Measurements from ENCODE around the gene FBXL5.

FBXL5 gene

GRCh38 chr4:15689540-15689939 is 34.4 kb upstream of the FBXL5 start:
- Histone ChIP-seq H3K36me3 (ENCODE audit: insufficient read depth, low read length) (peaks cover 17% of the 10 kb centered on the region), H3K9ac (ENCODE audit: low read length) (no peak overlapping the region), H3K27me3 (ENCODE audit: control insufficient read depth in 1 of 2, insufficient read depth in 2 of 2, low read length in 2 of 2) (no peaks in the 10 kb centered on the region), H3K27ac (ENCODE audit: low read depth, low read length) (no peak overlapping the region), H3K9me3 (ENCODE audit: low read length) (no peaks in the 10 kb centered on the region), H3K4me3 (ENCODE audit: low read depth in 1 of 2, low read length in 2 of 2) (no peak overlapping the region), H3K4me1 (ENCODE audit: insufficient read depth, low read length) (no peaks in the 10 kb centered on the region)

GRCh38 chr4:15688051-15688450 is 32.9 kb upstream of the FBXL5 start:
- no peak overlapping the region for H3K9ac ChIP-seq (ENCODE audit: low read length)
- no peak overlapping the region for H3K27ac ChIP-seq (ENCODE audit: low read depth, low read length)
- no peaks in the 10 kb centered on the region for H3K27me3 ChIP-seq (ENCODE audit: control insufficient read depth in 1 of 2, insufficient read depth in 2 of 2, low read length in 2 of 2)

GRCh38 chr4:15684498-15684897 is 29.3 kb upstream of the FBXL5 start:
- no peak overlapping the region for H3K27ac ChIP-seq (ENCODE audit: low read depth, low read length)
- H3K4me3 ChIP-seq (ENCODE audit: low read depth in 1 of 2, low read length in 2 of 2), result no peak overlapping the region
- no peaks in the 10 kb centered on the region for H3K27me3 ChIP-seq (ENCODE audit: control insufficient read depth in 1 of 2, insufficient read depth in 2 of 2, low read length in 2 of 2)
- H3K9ac ChIP-seq (ENCODE audit: low read length), result no peak overlapping the region
- peaks cover 7% of the 10 kb centered on the region for H3K4me1 ChIP-seq (ENCODE audit: insufficient read depth, low read length)
- H3K36me3 ChIP-seq (ENCODE audit: insufficient read depth, low read length), result peaks cover 17% of the 10 kb centered on the region
- no peaks in the 10 kb centered on the region for H3K9me3 ChIP-seq (ENCODE audit: low read length)

More at GRCh38 chr4:15688051-15688450, 32.9 kb upstream of the FBXL5 start:
- H3K4me1 ChIP-seq (ENCODE audit: insufficient read depth, low read length), result no peaks in the 10 kb centered on the region
- no peak overlapping the region for H3K4me3 ChIP-seq (ENCODE audit: low read depth in 1 of 2, low read length in 2 of 2)
- peaks cover 17% of the 10 kb centered on the region for H3K36me3 ChIP-seq (ENCODE audit: insufficient read depth, low read length)
- H3K9me3 ChIP-seq (ENCODE audit: low read length), result no peaks in the 10 kb centered on the region

- Histone ChIP-seq H3K36me3 (ENCODE audit: insufficient read depth, low read length) (peaks cover 17% of the 10 kb centered on the region), H3K4me1 (ENCODE audit: insufficient read depth, low read length) (peaks cover 7% of the 10 kb centered on the region), H3K27ac (ENCODE audit: low read depth, low read length) (no peak overlapping the region), H3K4me3 (ENCODE audit: low read depth in 1 of 2, low read length in 2 of 2) (peak overlapping the region in 1 of 2 donors; percentile 98), H3K27me3 (ENCODE audit: control insufficient read depth in 1 of 2, insufficient read depth in 2 of 2, low read length in 2 of 2) (no peaks in the 10 kb centered on the region), H3K9ac (ENCODE audit: low read length) (no peak overlapping the region), H3K9me3 (ENCODE audit: low read length) (no peaks in the 10 kb centered on the region)
Observed at GRCh38 chr4:15683143-15683495, 28.0 kb upstream of the FBXL5 start.

- Histone ChIP-seq H3K9ac (ENCODE audit: low read length) (peak overlapping the region; percentile 76), H3K36me3 (ENCODE audit: insufficient read depth, low read length) (peaks cover 14% of the 10 kb centered on the region)
Observed at GRCh38 chr4:15682242-15683142, 27.3 kb upstream of the FBXL5 start.

GRCh38 chr4:15681372-15682241 is 26.4 kb upstream of the FBXL5 start, which contains the start of gene FAM200B:
Gene FAM200B (plus strand): TSS chr4:15681827. CDS start chr4:15686978, 5,151 bp downstream.
- H3K4me1 ChIP-seq (ENCODE audit: insufficient read depth, low read length), result peaks cover 7% of the 10 kb centered on the region
- H3K27ac ChIP-seq (ENCODE audit: low read depth, low read length), result peak within 1 kb of the TSS; percentile 90
- H3K9me3 ChIP-seq (ENCODE audit: low read length), result no peaks in the 10 kb centered on the region
- H3K36me3 ChIP-seq (ENCODE audit: insufficient read depth, low read length), result peaks cover 5% of the 10 kb centered on the region
- H3K27me3 ChIP-seq (ENCODE audit: control insufficient read depth in 1 of 2, insufficient read depth in 2 of 2, low read length in 2 of 2), result no peaks in the 10 kb centered on the region
- H3K4me3 ChIP-seq (ENCODE audit: low read depth in 1 of 2, low read length in 2 of 2), result peak within 1 kb of the TSS; percentile 75 to 98
- peak within 1 kb of the TSS; percentile 76 for H3K9ac ChIP-seq (ENCODE audit: low read length)

More at GRCh38 chr4:15682242-15683142, 27.3 kb upstream of the FBXL5 start:
- Histone ChIP-seq H3K27me3 (ENCODE audit: control insufficient read depth in 1 of 2, insufficient read depth in 2 of 2, low read length in 2 of 2) (no peaks in the 10 kb centered on the region), H3K4me3 (ENCODE audit: low read depth in 1 of 2, low read length in 2 of 2) (peak overlapping the region; percentile 75 to 98), H3K27ac (ENCODE audit: low read depth, low read length) (peak overlapping the region; percentile 90), H3K9me3 (ENCODE audit: low read length) (no peaks in the 10 kb centered on the region), H3K4me1 (ENCODE audit: insufficient read depth, low read length) (peaks cover 7% of the 10 kb centered on the region)

- peaks cover 7% of the 10 kb centered on the region for H3K4me1 ChIP-seq (ENCODE audit: insufficient read depth, low read length)
- peak overlapping the region; percentile 8 for H3K9ac ChIP-seq (ENCODE audit: low read length)
Observed at GRCh38 chr4:15681067-15681371, 25.9 kb upstream of the FBXL5 start.

GRCh38 chr4:15677507-15677988 is 22.4 kb upstream of the FBXL5 start:
- H3K27ac ChIP-seq (ENCODE audit: low read depth, low read length), result no peak overlapping the region
- H3K36me3 ChIP-seq (ENCODE audit: insufficient read depth, low read length), result no peaks in the 10 kb centered on the region
- H3K4me1 ChIP-seq (ENCODE audit: insufficient read depth, low read length), result peaks cover 3% of the 10 kb centered on the region
- no peaks in the 10 kb centered on the region for H3K27me3 ChIP-seq (ENCODE audit: control insufficient read depth in 1 of 2, insufficient read depth in 2 of 2, low read length in 2 of 2)
- H3K9ac ChIP-seq (ENCODE audit: low read length), result no peak overlapping the region
- H3K4me3 ChIP-seq (ENCODE audit: low read depth in 1 of 2, low read length in 2 of 2), result no peak overlapping the region
- no peaks in the 10 kb centered on the region for H3K9me3 ChIP-seq (ENCODE audit: low read length)

More at GRCh38 chr4:15681067-15681371, 25.9 kb upstream of the FBXL5 start:
- Histone ChIP-seq H3K27ac (ENCODE audit: low read depth, low read length) (no peak overlapping the region), H3K4me3 (ENCODE audit: low read depth in 1 of 2, low read length in 2 of 2) (peak overlapping the region; percentile 75 to 98), H3K9me3 (ENCODE audit: low read length) (no peaks in the 10 kb centered on the region), H3K36me3 (ENCODE audit: insufficient read depth, low read length) (no peaks in the 10 kb centered on the region), H3K27me3 (ENCODE audit: control insufficient read depth in 1 of 2, insufficient read depth in 2 of 2, low read length in 2 of 2) (no peaks in the 10 kb centered on the region)

- no peak overlapping the region for H3K27ac ChIP-seq (ENCODE audit: low read depth, low read length)
- H3K9ac ChIP-seq (ENCODE audit: low read length), result no peak overlapping the region
- no peaks in the 10 kb centered on the region for H3K36me3 ChIP-seq (ENCODE audit: insufficient read depth, low read length)
- H3K4me1 ChIP-seq (ENCODE audit: insufficient read depth, low read length), result no peaks in the 10 kb centered on the region
- no peak overlapping the region for H3K4me3 ChIP-seq (ENCODE audit: low read depth in 1 of 2, low read length in 2 of 2)
- H3K9me3 ChIP-seq (ENCODE audit: low read length), result no peaks in the 10 kb centered on the region
- H3K27me3 ChIP-seq (ENCODE audit: control insufficient read depth in 1 of 2, insufficient read depth in 2 of 2, low read length in 2 of 2), result no peaks in the 10 kb centered on the region
Observed at GRCh38 chr4:15676899-15677298, 21.7 kb upstream of the FBXL5 start.

GRCh38 chr4:15676039-15676438 is 20.9 kb upstream of the FBXL5 start:
- H3K9me3 ChIP-seq (ENCODE audit: low read length), result no peaks in the 10 kb centered on the region
- no peak overlapping the region for H3K4me3 ChIP-seq (ENCODE audit: low read depth in 1 of 2, low read length in 2 of 2)
- H3K36me3 ChIP-seq (ENCODE audit: insufficient read depth, low read length), result no peaks in the 10 kb centered on the region
- H3K9ac ChIP-seq (ENCODE audit: low read length), result no peak overlapping the region
- no peak overlapping the region for H3K27ac ChIP-seq (ENCODE audit: low read depth, low read length)
- no peaks in the 10 kb centered on the region for H3K27me3 ChIP-seq (ENCODE audit: control insufficient read depth in 1 of 2, insufficient read depth in 2 of 2, low read length in 2 of 2)
- H3K4me1 ChIP-seq (ENCODE audit: insufficient read depth, low read length), result no peaks in the 10 kb centered on the region

GRCh38 chr4:15675356-15675755 is 20.2 kb upstream of the FBXL5 start:
- Histone ChIP-seq H3K9ac (ENCODE audit: low read length) (no peak overlapping the region), H3K36me3 (ENCODE audit: insufficient read depth, low read length) (no peaks in the 10 kb centered on the region), H3K27ac (ENCODE audit: low read depth, low read length) (no peak overlapping the region), H3K4me3 (ENCODE audit: low read depth in 1 of 2, low read length in 2 of 2) (no peak overlapping the region), H3K27me3 (ENCODE audit: control insufficient read depth in 1 of 2, insufficient read depth in 2 of 2, low read length in 2 of 2) (no peaks in the 10 kb centered on the region), H3K9me3 (ENCODE audit: low read length) (no peaks in the 10 kb centered on the region), H3K4me1 (ENCODE audit: insufficient read depth, low read length) (no peaks in the 10 kb centered on the region)
